Left lung (tissue), 10 donors: ENCODE data around the gene USP14. TPM values are rescaled to one million over a fixed set of nuclear protein-coding genes. Genes with fewer than 3 reads are reported as not detected.

ENCODE experiments used
- ATAC-seq: fragments of 200-7000 bp; cut with Tn5 transposase; one replicate; pipeline ENCODE4 v1.9.1; 2020; ENCODE audit warnings: moderate library complexity
- DNase-seq, 4 donors: peaks; one replicate each; pipeline ENCODE4 v3.0.0-alpha.2; 2013 to 2020
- H3K27ac ChIP-seq, 2 donors: fragments of 200-600 bp; sonication (generic) in 1 of 2; one replicate each; pipeline versions ENCODE4 v1.5.0 to v1.8.0; 2020 to 2021
- H3K27me3 ChIP-seq, 2 donors: fragments of 200-600 bp; sonication (generic) in 1 of 2; one replicate each; pipeline versions ENCODE4 v1.5.0 to v1.8.0; 2020 to 2021
- H3K36me3 ChIP-seq, 2 donors: fragments of 200-600 bp; sonication (generic) in 1 of 2; one replicate each; pipeline versions ENCODE4 v1.5.0 to v1.8.0; 2020 to 2021
- H3K4me1 ChIP-seq, 2 donors: fragments of 200-600 bp; one replicate each; pipeline ENCODE4 v1.8.0; 2021
- H3K4me3 ChIP-seq, 2 donors: fragments of 200-600 bp; sonication (generic) in 1 of 2; one replicate each; pipeline versions ENCODE4 v1.5.0 to v1.8.0; 2020 to 2021; ENCODE audit warnings: mild to moderate bottlenecking in 1 of 2
- H3K9me3 ChIP-seq, 2 donors: fragments of 200-600 bp; sonication (generic) in 1 of 2; one replicate each; pipeline versions ENCODE4 v1.5.0 to v1.8.0; 2020 to 2021
- intact Hi-C, 2 donors: fragments of 100-400 bp; cut with DNase I; formaldehyde crosslinking; loops; one replicate each; pipeline versions ENCODE4 v1.11.2 to v1.14.2; 2022
- polyA plus RNA-seq, 6 donors: library from polyadenylated mRNA; unstranded; fragments of 120-200 nt; gene quantifications; one replicate each; pipeline ENCODE4 v1.2.1, GENCODE V29; 2013; ENCODE audit not compliant: insufficient read length in 6 of 6
- total RNA-seq, 2 donors: library from RNA; stranded (reverse); fragmentation: NEBNext Ultra II Directional; extraction: Animal tissue kit (Norgen Biotek cat#: 25700); gene quantifications; one replicate each; pipeline ENCODE4 v1.2.1, GENCODE V29; 2021
- TF ChIP-seq, protein P1 (sequence below), 2 donors: fragments of 200-600 bp; sonication (generic) in 1 of 2; IDR thresholded peaks; one replicate each; pipeline versions ENCODE4 v1.5.0 to v1.8.0; 2021; ENCODE audit warnings: antibody characterized with exemption in 2 of 2
- donor health status: DM: no; HTN: yes; CAD: no.
- donor health status: DM: no; HTN: no; CAD: no.

Gene USP14
- total and polyA plus RNA-seq, 8 donors: 45.5 to 59.7 (median 48.8) TPM

GRCh38 chr18:227902-228301 lies 69.5 kb downstream of the USP14 start:
- intact Hi-C loops: no loop called here
- ATAC-seq: no peak
- H3K36me3 ChIP-seq: peaks cover 0 to 50% of the 10 kb centered on the region in 2 donors

GRCh38 chr18:228586-228985 lies 70.2 kb downstream of the USP14 start:
- Histone ChIP-seq H3K36me3 (peaks cover 0 to 43% of the 10 kb centered on the region in 2 donors), H3K4me3 (no peak overlapping the region), H3K4me1 (no peaks in the 10 kb centered on the region), H3K27ac (no peak overlapping the region), H3K9me3 (no peaks in the 10 kb centered on the region), H3K27me3 (no peaks in the 10 kb centered on the region)
- DNase-seq: no peak
- no peak for ATAC-seq
- intact Hi-C loops: no loop called here
- TF ChIP-seq, protein P1, sequence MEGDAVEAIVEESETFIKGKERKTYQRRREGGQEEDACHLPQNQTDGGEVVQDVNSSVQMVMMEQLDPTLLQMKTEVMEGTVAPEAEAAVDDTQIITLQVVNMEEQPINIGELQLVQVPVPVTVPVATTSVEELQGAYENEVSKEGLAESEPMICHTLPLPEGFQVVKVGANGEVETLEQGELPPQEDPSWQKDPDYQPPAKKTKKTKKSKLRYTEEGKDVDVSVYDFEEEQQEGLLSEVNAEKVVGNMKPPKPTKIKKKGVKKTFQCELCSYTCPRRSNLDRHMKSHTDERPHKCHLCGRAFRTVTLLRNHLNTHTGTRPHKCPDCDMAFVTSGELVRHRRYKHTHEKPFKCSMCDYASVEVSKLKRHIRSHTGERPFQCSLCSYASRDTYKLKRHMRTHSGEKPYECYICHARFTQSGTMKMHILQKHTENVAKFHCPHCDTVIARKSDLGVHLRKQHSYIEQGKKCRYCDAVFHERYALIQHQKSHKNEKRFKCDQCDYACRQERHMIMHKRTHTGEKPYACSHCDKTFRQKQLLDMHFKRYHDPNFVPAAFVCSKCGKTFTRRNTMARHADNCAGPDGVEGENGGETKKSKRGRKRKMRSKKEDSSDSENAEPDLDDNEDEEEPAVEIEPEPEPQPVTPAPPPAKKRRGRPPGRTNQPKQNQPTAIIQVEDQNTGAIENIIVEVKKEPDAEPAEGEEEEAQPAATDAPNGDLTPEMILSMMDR (IDR thresholded peaks at IDR 0.05): no peak

More at GRCh38 chr18:227902-228301, 69.5 kb downstream of the USP14 start:
- TF ChIP-seq, protein P1 (IDR thresholded peaks at IDR 0.05): no peak
- H3K9me3 ChIP-seq: no peaks in the 10 kb centered on the region
- H3K4me1 ChIP-seq: no peaks in the 10 kb centered on the region
- no peaks in the 10 kb centered on the region for H3K27me3 ChIP-seq
- no peak overlapping the region for H3K27ac ChIP-seq
- DNase-seq: no peak
- H3K4me3 ChIP-seq: no peak overlapping the region

DNA sequence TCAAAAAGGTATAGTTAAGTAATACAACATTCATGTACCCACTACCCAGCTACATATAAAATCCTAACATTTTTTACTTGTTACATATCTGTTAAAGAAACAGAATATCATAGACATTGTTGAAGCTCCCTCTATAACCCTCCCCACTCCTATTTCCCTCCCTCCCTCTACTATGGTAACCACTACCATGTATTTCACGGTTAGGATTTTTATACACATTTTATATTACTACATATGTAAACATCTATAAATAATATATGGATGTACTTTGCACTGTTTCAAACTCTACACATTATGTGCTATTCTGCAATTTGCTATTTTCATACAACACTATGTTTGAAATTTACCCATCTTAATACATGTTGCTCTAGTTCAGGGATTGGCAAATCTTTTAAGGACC lies 73.2 kb downstream of the USP14 start:
- DNase-seq (no peak), ATAC-seq (no peak)
- Histone ChIP-seq H3K9me3 (no peaks in the 10 kb centered on the region), H3K27ac (no peak overlapping the region), H3K27me3 (no peaks in the 10 kb centered on the region), H3K36me3 (peaks cover 0 to 13% of the 10 kb centered on the region in 2 donors), H3K4me1 (no peaks in the 10 kb centered on the region), H3K4me3 (no peak overlapping the region)
- TF ChIP-seq, protein P1 (IDR thresholded peaks at IDR 0.05): no peak
- intact Hi-C loops: no loop called here

- Histone ChIP-seq H3K27me3 (no peaks in the 10 kb centered on the region), H3K4me1 (peaks cover 0 to 2% of the 10 kb centered on the region in 2 donors), H3K9me3 (no peaks in the 10 kb centered on the region), H3K4me3 (no peak overlapping the region), H3K36me3 (peaks cover 0 to 34% of the 10 kb centered on the region in 2 donors), H3K27ac (no peak overlapping the region)
- TF ChIP-seq, protein P1 (IDR thresholded peaks at IDR 0.05): no peak
- DNase-seq (no peak), ATAC-seq (no peak)
- intact Hi-C loops: no loop called here
Observed at GRCh38 chr18:240175-240574, 81.8 kb downstream of the USP14 start.

DNA sequence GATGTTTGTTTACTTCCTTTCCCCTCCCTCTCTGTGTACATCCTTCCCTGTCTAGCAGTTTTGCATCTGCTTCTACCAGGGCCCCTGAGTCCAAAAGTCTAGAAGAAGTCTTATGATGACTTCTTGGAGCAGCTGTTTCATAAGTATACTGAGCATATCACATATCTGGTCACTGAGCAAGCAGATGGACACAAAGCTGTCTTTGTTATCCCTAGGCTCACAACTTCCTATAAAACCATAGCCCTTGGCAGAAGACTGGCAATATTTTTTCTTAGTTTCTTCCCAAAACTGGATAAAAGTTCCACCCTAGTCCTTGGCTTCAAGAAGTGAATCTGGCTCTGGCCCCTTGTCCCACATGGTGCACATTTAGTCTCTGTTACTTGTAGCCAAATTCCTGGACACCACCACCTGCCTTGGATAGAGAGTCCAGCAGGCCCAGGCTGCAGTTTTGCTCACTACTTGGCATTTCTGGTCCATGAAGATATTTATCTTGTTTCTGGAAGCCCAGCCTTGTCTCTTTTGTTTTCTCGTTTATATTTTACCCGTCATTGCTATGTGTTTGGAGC lies 87.0 kb downstream of the USP14 start:
- intact Hi-C loops: no loop called here
- Histone ChIP-seq H3K9me3 (no peaks in the 10 kb centered on the region), H3K4me1 (peaks cover 0 to 2% of the 10 kb centered on the region in 2 donors), H3K4me3 (no peak overlapping the region), H3K27ac (no peak overlapping the region), H3K36me3 (peaks cover 0 to 86% of the 10 kb centered on the region in 2 donors), H3K27me3 (no peaks in the 10 kb centered on the region)
- ATAC-seq (no peak), DNase-seq (no peak)
- TF ChIP-seq, protein P1 (IDR thresholded peaks at IDR 0.05): no peak
